Measurements from ENCODE around the gene VMP1. TPM values are rescaled to one million over a fixed set of nuclear protein-coding genes. Genes with fewer than 3 reads are reported as not detected.

VMP1 gene
- total and polyA plus RNA-seq, 2 donors from 2014 or later = 96.4 to 338 TPM

GRCh38 chr17:59877965-59878364, 170.5 kb downstream of the VMP1 start:
- no peak for TF ChIP-seq CTCF (IDR thresholded peaks at IDR 0.05; ENCODE audit: borderline replicate concordance, extremely low read depth, insufficient read depth)
- Histone ChIP-seq H3K9me3 (ENCODE audit: control insufficient read depth in 2 of 3, insufficient read depth in 1 of 3, low read length in 3 of 3) (no peaks in the 10 kb centered on the region), H3K4me1 (ENCODE audit: control insufficient read depth in 2 of 3, insufficient read depth in 2 of 3, low read depth in 1 of 3, low read length in 3 of 3) (no peaks in the 10 kb centered on the region), H3K27me3 (ENCODE audit: control insufficient read depth, insufficient read depth, low read length) (no peaks in the 10 kb centered on the region), H3K27ac (ENCODE audit: low read depth in 2 of 2, low read length in 2 of 2) (no peak overlapping the region), H3K36me3 (ENCODE audit: control insufficient read depth in 2 of 3, insufficient read depth in 3 of 3, low read length in 3 of 3) (peaks cover 0 to 13% (median 0%) of the 10 kb centered on the region in 3 donors), H3K4me3 (ENCODE audit: low read length in 3 of 3) (no peak overlapping the region), H3K9ac (ENCODE audit: low read length in 3 of 3) (no peak overlapping the region)
- FAIRE-seq = no peak
- intact Hi-C loops (cut with DNase I) = no loop called here
- DNase-seq = no peak

GRCh38 chr17:59878624-59879023, 171.2 kb downstream of the VMP1 start:
- peaks cover 0 to 13% (median under 1%) of the 10 kb centered on the region in 3 donors for H3K36me3 ChIP-seq (ENCODE audit: control insufficient read depth in 2 of 3, insufficient read depth in 3 of 3, low read length in 3 of 3)
- no peak for DNase-seq
- no peak for FAIRE-seq

GRCh38 chr17:59884861-59885260, 177.4 kb downstream of the VMP1 start:
- H3K4me3 ChIP-seq (ENCODE audit: low read length in 3 of 3) = no peak overlapping the region
- H3K27ac ChIP-seq (ENCODE audit: low read depth in 2 of 2, low read length in 2 of 2) = no peak overlapping the region
- intact Hi-C loops (cut with DNase I) = no loop called here
- no peaks in the 10 kb centered on the region for H3K4me1 ChIP-seq (ENCODE audit: control insufficient read depth in 2 of 3, insufficient read depth in 2 of 3, low read depth in 1 of 3, low read length in 3 of 3)
- DNase-seq = no peak
- no peaks in the 10 kb centered on the region for H3K27me3 ChIP-seq (ENCODE audit: control insufficient read depth, insufficient read depth, low read length)
- no peak for FAIRE-seq
- TF ChIP-seq CTCF (IDR thresholded peaks at IDR 0.05; ENCODE audit: borderline replicate concordance, extremely low read depth, insufficient read depth) = no peak
- no peaks in the 10 kb centered on the region for H3K9me3 ChIP-seq (ENCODE audit: control insufficient read depth in 2 of 3, insufficient read depth in 1 of 3, low read length in 3 of 3)
- H3K36me3 ChIP-seq (ENCODE audit: control insufficient read depth in 2 of 3, insufficient read depth in 3 of 3, low read length in 3 of 3) = peaks cover 0 to 9% (median 7%) of the 10 kb centered on the region in 3 donors
- no peak overlapping the region for H3K9ac ChIP-seq (ENCODE audit: low read length in 3 of 3)

More at GRCh38 chr17:59878624-59879023, 171.2 kb downstream of the VMP1 start:
- Histone ChIP-seq H3K27ac (ENCODE audit: low read depth in 2 of 2, low read length in 2 of 2) (no peak overlapping the region), H3K27me3 (ENCODE audit: control insufficient read depth, insufficient read depth, low read length) (no peaks in the 10 kb centered on the region), H3K4me3 (ENCODE audit: low read length in 3 of 3) (no peak overlapping the region), H3K4me1 (ENCODE audit: control insufficient read depth in 2 of 3, insufficient read depth in 2 of 3, low read depth in 1 of 3, low read length in 3 of 3) (no peaks in the 10 kb centered on the region), H3K9ac (ENCODE audit: low read length in 3 of 3) (no peak overlapping the region), H3K9me3 (ENCODE audit: control insufficient read depth in 2 of 3, insufficient read depth in 1 of 3, low read length in 3 of 3) (no peaks in the 10 kb centered on the region)
- intact Hi-C loops (cut with DNase I) = no loop called here
- TF ChIP-seq CTCF (IDR thresholded peaks at IDR 0.05; ENCODE audit: borderline replicate concordance, extremely low read depth, insufficient read depth) = no peak

Data from kidney (tissue), 14 donors.